ENCODE results near the gene TIMM17B. TPM values are rescaled to one million over a fixed set of nuclear protein-coding genes. Genes with fewer than 3 reads are reported as not detected.

TIMM17B gene
- total RNA-seq, 1 experiment from 2014 or later, result 89.7 TPM

DNA sequence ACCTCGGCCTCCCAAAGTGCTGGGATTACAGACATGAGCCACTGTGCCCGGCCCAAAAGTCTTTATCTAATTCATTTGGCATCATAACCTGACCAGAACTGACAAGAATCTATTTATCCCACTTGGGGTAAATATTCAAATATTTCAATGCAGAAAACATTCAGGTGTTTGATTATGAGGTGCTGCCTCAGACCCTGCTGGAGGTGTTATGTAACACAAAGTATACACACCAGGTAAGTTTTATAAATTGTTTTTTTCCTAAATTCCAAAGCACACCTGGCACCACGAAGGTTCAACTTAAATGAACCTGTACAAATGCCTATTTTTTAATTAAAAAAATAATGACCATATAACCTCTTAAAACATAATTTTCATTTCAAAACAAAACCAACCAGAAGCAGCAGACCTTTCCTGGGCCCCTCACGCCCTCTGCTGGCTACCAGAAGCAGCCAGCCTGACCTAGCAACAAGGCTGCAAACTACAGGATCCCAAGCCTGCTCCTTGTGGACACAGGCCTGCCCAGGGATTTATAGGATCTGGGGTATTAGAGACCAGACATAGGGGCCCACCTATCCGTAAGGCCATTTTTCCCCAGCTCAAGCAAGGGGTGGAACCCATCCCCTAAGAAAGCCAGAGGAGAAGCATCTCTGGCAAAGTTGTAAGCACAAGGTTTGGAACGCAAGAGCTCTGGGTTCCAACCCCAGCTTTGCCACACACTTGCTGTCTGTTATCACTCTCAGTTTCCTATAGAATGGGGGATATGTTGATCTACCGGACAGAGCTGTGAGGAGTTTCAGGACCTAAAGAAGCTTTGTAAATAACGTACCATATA lies 48.2 kb upstream of the TIMM17B start:
- H3K18ac ChIP-seq (ENCODE audit: insufficient read length, low read depth, low read length), result no peak overlapping the region
- DNase-seq, result peak; percentile 63
- H2BK5ac ChIP-seq (ENCODE audit: insufficient read length, low read length), result no peak overlapping the region
- no peak overlapping the region for H4K91ac ChIP-seq (ENCODE audit: insufficient read length, low read depth, low read length)
- no peak overlapping the region for H3K9ac ChIP-seq (ENCODE audit: extremely low read depth, insufficient read length, low read length)
- no peak overlapping the region for H2BK120ac ChIP-seq (ENCODE audit: low read depth, low read length, poor library complexity, severe bottlenecking)
- no peak overlapping the region for H4K5ac ChIP-seq (ENCODE audit: insufficient read length, low read depth, low read length)
- no peaks in the 10 kb centered on the region for H3K27me3 ChIP-seq (ENCODE audit: insufficient read depth, low read length)
- H3K14ac ChIP-seq (ENCODE audit: insufficient read depth, low read length), result no peak overlapping the region
- peak; percentile 79 for TF ChIP-seq CTCF (conservative IDR thresholded peaks at IDR 0.05)
- H2AFZ ChIP-seq (ENCODE audit: low read length), result no peak overlapping the region
- no peak overlapping the region for H3K27ac ChIP-seq (ENCODE audit: insufficient read length, low read depth, low read length)
- H3T11ph ChIP-seq (ENCODE audit: low read length), result no peak overlapping the region
- no CpG with 5 or more reads among the region's 8 CpGs for WGBS (ENCODE audit: extremely low coverage, insufficient read length, low lambda C conversion rate)
- no peaks in the 10 kb centered on the region for H4K20me1 ChIP-seq (ENCODE audit: control insufficient read depth, insufficient read depth, insufficient read length)
- H3K4me1 ChIP-seq (ENCODE audit: insufficient read depth, low read length), result no peaks in the 10 kb centered on the region; the same call in 1 of the 2 replicates
- H2BK20ac ChIP-seq (ENCODE audit: low read depth, low read length, poor library complexity, severe bottlenecking), result no peak overlapping the region
- peaks cover 8 to 11% of the 10 kb centered on the region in 2 experiments for H3K4me1 Mint-ChIP-seq
- H3K4me2 ChIP-seq (ENCODE audit: insufficient read depth, insufficient read length, low read length), result no peak overlapping the region
- no peak overlapping the region for H3K4ac ChIP-seq (ENCODE audit: low read depth, low read length)
- H2BK15ac ChIP-seq (ENCODE audit: low read depth, low read length), result no peak overlapping the region
- peaks cover 1% of the 10 kb centered on the region; the same call in 1 of the 2 replicates for H3K27me3 Mint-ChIP-seq (ENCODE audit: low read depth)
- no peaks in the 10 kb centered on the region for H3K9me3 ChIP-seq (ENCODE audit: control insufficient read depth, low read depth, low read length)
- no peaks in the 10 kb centered on the region for H3K23me2 ChIP-seq (ENCODE audit: insufficient read length, low read depth, low read length, poor library complexity, severe bottlenecking)
- H3K36me3 Mint-ChIP-seq (ENCODE audit: insufficient read depth in 1 of 3, low read depth in 3 of 3), result peaks cover 19 to 39% (median 30%) of the 10 kb centered on the region in 3 experiments
- no peak overlapping the region for H2BK12ac ChIP-seq (ENCODE audit: insufficient read length, low read depth, low read length)
- no peak overlapping the region for H3K23ac ChIP-seq (ENCODE audit: insufficient read length, low read depth, low read length)
- H3K56ac ChIP-seq (ENCODE audit: insufficient read length, low read depth, low read length), result no peak overlapping the region
- peaks cover 4% of the 10 kb centered on the region; the same call in 1 of the 2 replicates for H3K79me2 ChIP-seq (ENCODE audit: insufficient read depth, low read length)
- peaks cover 6% of the 10 kb centered on the region for H3K79me1 ChIP-seq (ENCODE audit: insufficient read depth, low read depth, low read length, poor library complexity, severe bottlenecking)
- no peak overlapping the region for H2AK5ac ChIP-seq (ENCODE audit: insufficient read length, low read length)
- H3K4me3 Mint-ChIP-seq, result no peak overlapping the region
- peaks cover 55 to 65% of the 10 kb centered on the region in 2 experiments for H3K9me3 Mint-ChIP-seq
- H4K8ac ChIP-seq (replicated peaks; ENCODE audit: insufficient read length, low read depth, low read length), result no peak overlapping the region
- H3K27ac Mint-ChIP-seq, result peak overlapping the region in 2 of 3 experiments; percentile 20 to 24; a peak in 2 of 7 replicates
